ENCODE measurements around the gene GAS2. TPM values are rescaled to one million over a fixed set of nuclear protein-coding genes. Genes with fewer than 3 reads are reported as not detected.

The GAS2 gene
- total and polyA plus RNA-seq, 2 donors (not counting 1 experiment from before 2014, with no cell fraction given), result 2.5 to 6.5 TPM

GRCh38 chr11:22666688-22667439 lies 453 bp downstream of the GAS2 start:
- H3K4me1 Mint-ChIP-seq, result peaks cover 7% of the 10 kb centered on the region
- Histone ChIP-seq H3K4me3 (ENCODE audit: control extremely low read depth in 1 of 5, extremely low read depth in 1 of 5, insufficient read depth in 1 of 5, low read depth in 2 of 5, low read length in 4 of 5) (no peak overlapping the region), H4K20me1 (ENCODE audit: control insufficient read depth, insufficient read depth, low read length, poor library complexity, severe bottlenecking) (no peaks in the 10 kb centered on the region), H3K27me3 (replicated peaks in 1 of 4; ENCODE audit: control extremely low read depth in 1 of 4, control insufficient read depth in 3 of 4, insufficient read depth in 4 of 4, low read length in 3 of 4) (peaks cover 0 to 38% (median 9%) of the 10 kb centered on the region in 4 experiments), H3K4me1 (ENCODE audit: control insufficient read depth in 2 of 2, insufficient read depth in 2 of 2, low read length in 2 of 2) (peaks cover 0 to 8% of the 10 kb centered on the region in 2 donors), H3K4me2 (replicated peaks; ENCODE audit: low read depth, low read length, poor library complexity, severe bottlenecking) (peak overlapping the region; percentile 40), H3K79me2 (ENCODE audit: control insufficient read depth, insufficient read depth, low read length) (no peaks in the 10 kb centered on the region), H3K9ac (ENCODE audit: low read length) (no peak overlapping the region), H3K36me3 (replicated peaks in 1 of 2; ENCODE audit: control extremely low read depth in 1 of 2, control insufficient read depth in 1 of 2, extremely low read depth in 1 of 2, insufficient read depth in 2 of 2, low read length in 1 of 2) (no peaks in the 10 kb centered on the region), H3K27ac (ENCODE audit: low read length in 2 of 2) (no peak overlapping the region), H3K9me3 (ENCODE audit: control extremely low read depth in 1 of 3, control insufficient read depth in 2 of 3, insufficient read depth in 1 of 3, low read length in 2 of 3) (no peaks in the 10 kb centered on the region), H2AFZ (ENCODE audit: insufficient read depth, low read depth, low read length, poor library complexity, severe bottlenecking) (no peak overlapping the region)
- no peak overlapping the region for H3K4me3 Mint-ChIP-seq
- intact Hi-C loops (cut with micrococcal nuclease), result no loop called here
- H3K9me3 Mint-ChIP-seq (ENCODE audit: insufficient read depth), result no peaks in the 10 kb centered on the region
- no peak overlapping the region for H3K27ac Mint-ChIP-seq
- ATAC-seq (ENCODE audit: low read depth) (no peak), DNase-seq (no peak)
- 9% methylated on average over 34 of the region's 40 CpGs for WGBS (ENCODE audit: insufficient coverage)
- ChIA-PET CTCF (no interaction called here), POLR2A (no interaction called here)
- H3K27me3 Mint-ChIP-seq, result peaks cover 46% of the 10 kb centered on the region
- TF ChIP-seq EZH2 (IDR thresholded peaks at IDR 0.05; ENCODE audit: borderline replicate concordance, insufficient read depth, low read depth, low read length, poor library complexity, severe bottlenecking) (no peak), CTCF (IDR thresholded peaks at IDR 0.05) (no peak)

- H3K27ac Mint-ChIP-seq, result no peak overlapping the region
- no peaks in the 10 kb centered on the region for H3K36me3 ChIP-seq (replicated peaks in 1 of 2; ENCODE audit: control extremely low read depth in 1 of 2, control insufficient read depth in 1 of 2, extremely low read depth in 1 of 2, insufficient read depth in 2 of 2, low read length in 1 of 2)
- 54% methylated on average over 2 of the region's 3 CpGs for WGBS (ENCODE audit: insufficient coverage)
- H3K4me1 ChIP-seq (ENCODE audit: control insufficient read depth in 2 of 2, insufficient read depth in 2 of 2, low read length in 2 of 2), result peaks cover 0 to 8% of the 10 kb centered on the region in 2 donors
- TF ChIP-seq EZH2 (IDR thresholded peaks at IDR 0.05; ENCODE audit: borderline replicate concordance, insufficient read depth, low read depth, low read length, poor library complexity, severe bottlenecking) (no peak), CTCF (IDR thresholded peaks at IDR 0.05) (no peak)
- no peak overlapping the region for H3K4me3 Mint-ChIP-seq
- no peaks in the 10 kb centered on the region for H4K20me1 ChIP-seq (ENCODE audit: control insufficient read depth, insufficient read depth, low read length, poor library complexity, severe bottlenecking)
- H3K4me1 Mint-ChIP-seq, result peaks cover 7% of the 10 kb centered on the region
- H3K9me3 Mint-ChIP-seq (ENCODE audit: insufficient read depth), result no peaks in the 10 kb centered on the region
- ChIA-PET CTCF (no interaction called here), POLR2A (no interaction called here)
- H3K27me3 ChIP-seq (replicated peaks in 1 of 4; ENCODE audit: control extremely low read depth in 1 of 4, control insufficient read depth in 3 of 4, insufficient read depth in 4 of 4, low read length in 3 of 4), result peaks cover 0 to 42% (median 9%) of the 10 kb centered on the region in 4 experiments
- ATAC-seq (ENCODE audit: low read depth) (no peak), DNase-seq (no peak)
- intact Hi-C loops (cut with micrococcal nuclease), result no loop called here
- H3K27ac ChIP-seq (ENCODE audit: low read length in 2 of 2), result no peak overlapping the region
- H3K4me2 ChIP-seq (replicated peaks; ENCODE audit: low read depth, low read length, poor library complexity, severe bottlenecking), result no peak overlapping the region
- H3K9me3 ChIP-seq (ENCODE audit: control extremely low read depth in 1 of 3, control insufficient read depth in 2 of 3, insufficient read depth in 1 of 3, low read length in 2 of 3), result no peaks in the 10 kb centered on the region
- no peak overlapping the region for H2AFZ ChIP-seq (ENCODE audit: insufficient read depth, low read depth, low read length, poor library complexity, severe bottlenecking)
- no peaks in the 10 kb centered on the region for H3K79me2 ChIP-seq (ENCODE audit: control insufficient read depth, insufficient read depth, low read length)
- H3K27me3 Mint-ChIP-seq, result peaks cover 48% of the 10 kb centered on the region
- H3K9ac ChIP-seq (ENCODE audit: low read length), result no peak overlapping the region
- no peak overlapping the region for H3K4me3 ChIP-seq (ENCODE audit: control extremely low read depth in 1 of 5, extremely low read depth in 1 of 5, insufficient read depth in 1 of 5, low read depth in 2 of 5, low read length in 4 of 5)
Observed at GRCh38 chr11:22668005-22668796, 1.8 kb downstream of the GAS2 start.

Measured in B cell (primary cell).